Measurements from ENCODE around the gene ZNF286A.
"Not testable (repeated sequence)": the region's sequence is repeated elsewhere in the genome, so short reads cannot be mapped to it uniquely, and the experiment has no call there.

DNA sequence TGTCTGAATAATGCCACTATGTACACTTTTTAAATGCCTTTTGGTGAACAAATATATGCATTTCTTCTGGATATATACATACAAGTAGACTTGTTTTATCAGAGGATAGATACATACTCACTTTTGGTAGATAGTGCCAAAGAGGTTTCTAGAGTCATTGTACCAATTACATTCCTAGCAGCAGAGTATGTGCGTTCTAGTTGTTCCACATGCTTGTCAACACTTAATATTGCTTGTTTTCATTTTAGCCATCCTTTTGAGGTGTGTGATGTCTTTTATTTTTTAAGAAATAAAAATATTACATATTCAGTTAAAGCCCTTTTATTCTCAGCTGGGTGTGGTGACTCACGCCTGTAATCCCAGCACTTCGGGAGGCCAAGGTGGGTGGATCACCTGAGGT lies 9.3 kb downstream of the ZNF286A start:
- TF ChIP-seq, protein P1, sequence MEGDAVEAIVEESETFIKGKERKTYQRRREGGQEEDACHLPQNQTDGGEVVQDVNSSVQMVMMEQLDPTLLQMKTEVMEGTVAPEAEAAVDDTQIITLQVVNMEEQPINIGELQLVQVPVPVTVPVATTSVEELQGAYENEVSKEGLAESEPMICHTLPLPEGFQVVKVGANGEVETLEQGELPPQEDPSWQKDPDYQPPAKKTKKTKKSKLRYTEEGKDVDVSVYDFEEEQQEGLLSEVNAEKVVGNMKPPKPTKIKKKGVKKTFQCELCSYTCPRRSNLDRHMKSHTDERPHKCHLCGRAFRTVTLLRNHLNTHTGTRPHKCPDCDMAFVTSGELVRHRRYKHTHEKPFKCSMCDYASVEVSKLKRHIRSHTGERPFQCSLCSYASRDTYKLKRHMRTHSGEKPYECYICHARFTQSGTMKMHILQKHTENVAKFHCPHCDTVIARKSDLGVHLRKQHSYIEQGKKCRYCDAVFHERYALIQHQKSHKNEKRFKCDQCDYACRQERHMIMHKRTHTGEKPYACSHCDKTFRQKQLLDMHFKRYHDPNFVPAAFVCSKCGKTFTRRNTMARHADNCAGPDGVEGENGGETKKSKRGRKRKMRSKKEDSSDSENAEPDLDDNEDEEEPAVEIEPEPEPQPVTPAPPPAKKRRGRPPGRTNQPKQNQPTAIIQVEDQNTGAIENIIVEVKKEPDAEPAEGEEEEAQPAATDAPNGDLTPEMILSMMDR (IDR thresholded peaks at IDR 0.05; ENCODE audit: insufficient read depth, low read length), result not testable (repeated sequence)
- not testable (repeated sequence) for TF ChIP-seq POLR2AphosphoS5, GABPA (IDR thresholded peaks at IDR 0.05; ENCODE audit: low read depth)

Measured in HL-60 (cell line).